RPMI7951 (cell line): ENCODE measurements around the gene CNTFR. TPM values are rescaled to one million over a fixed set of nuclear protein-coding genes. Genes with fewer than 3 reads are reported as not detected.

Source experiments
- DNase-seq: peaks from one replicate; pipeline ENCODE4 v3.0.0-alpha.2; 2012; ENCODE audit warnings: low read depth
- total RNA-seq: library from RNA; depleted of rRNA; stranded (reverse); fragments of >200 nt; shearing (Covaris generic); gene quantifications from 2 replicates; pipeline ENCODE4 v1.2.3, GENCODE V29; 2014

CNTFR gene
- total RNA-seq, 1 experiment from 2014 or later: not detected

DNA sequence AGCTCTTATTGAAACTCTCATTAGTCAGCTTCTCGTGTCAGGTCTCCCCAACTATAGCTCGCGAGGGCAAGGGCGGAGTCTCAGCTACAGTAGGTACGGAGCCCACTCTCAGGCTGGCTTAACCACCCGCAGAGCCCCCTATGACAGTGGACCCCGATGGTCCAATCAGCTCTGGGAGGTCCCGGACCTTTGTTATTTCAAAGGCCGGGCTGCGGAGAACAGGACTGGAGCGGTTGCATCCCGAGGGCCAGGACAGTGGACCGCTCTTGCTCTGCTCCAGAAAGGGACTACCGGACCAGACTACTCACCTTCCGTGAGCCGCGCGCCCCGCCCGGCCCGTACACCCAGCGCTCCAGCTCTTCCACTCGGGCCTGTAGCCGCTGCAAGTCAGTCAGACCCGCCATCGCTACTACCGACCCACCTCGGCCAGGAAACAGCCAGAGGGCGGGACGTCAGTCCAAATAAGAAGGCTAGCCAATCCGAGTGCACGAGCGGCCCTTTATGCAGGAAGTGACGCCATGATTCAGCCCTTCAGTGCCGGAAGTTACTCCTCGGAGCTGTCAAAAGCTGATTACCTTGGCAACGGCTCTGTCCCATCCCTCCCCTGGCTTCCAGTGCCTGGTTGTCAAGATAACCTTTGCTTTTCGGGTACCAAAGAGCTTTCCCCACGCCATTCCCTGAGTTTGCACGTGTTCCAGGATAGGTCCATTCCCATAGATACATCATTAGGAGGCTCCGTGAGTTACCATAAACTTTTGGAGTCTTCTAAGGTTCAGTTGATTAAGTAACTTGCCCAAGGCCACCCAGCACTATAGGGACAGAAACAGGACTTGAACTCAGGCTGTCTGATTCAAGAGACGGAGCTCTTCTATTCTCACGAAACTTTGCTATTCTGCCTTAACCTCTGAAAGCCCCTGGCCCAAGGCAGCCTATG, 30.8 kb upstream of the CNTFR start, which contains the start of gene DCTN3:
TSS of gene DCTN3 (minus strand) at position 435 of the 934 bp plus-strand sequence. CDS start at position 404, 31 bp downstream.
- peak; percentile 93 for DNase-seq

DNA sequence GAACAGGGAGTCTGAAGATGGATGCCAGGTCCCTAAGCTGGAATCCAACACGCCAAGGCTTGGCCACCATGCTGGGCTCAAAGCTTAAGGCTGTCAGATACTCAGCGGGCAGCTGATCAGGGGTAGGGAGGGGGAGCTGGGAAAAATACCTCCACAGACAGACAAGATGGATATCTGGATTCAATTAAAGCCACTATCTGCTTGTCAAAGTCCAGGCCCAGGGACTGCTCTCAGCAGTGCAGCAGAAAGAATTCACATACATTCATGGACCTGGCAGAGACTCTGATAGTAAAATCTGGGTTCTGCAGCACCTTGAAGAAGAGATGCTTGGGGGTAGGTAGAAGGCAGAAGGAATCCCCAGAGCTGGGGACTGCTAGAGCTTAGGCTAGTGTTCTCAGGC, 25.6 kb upstream of the CNTFR start:
- no peak for DNase-seq

DNA sequence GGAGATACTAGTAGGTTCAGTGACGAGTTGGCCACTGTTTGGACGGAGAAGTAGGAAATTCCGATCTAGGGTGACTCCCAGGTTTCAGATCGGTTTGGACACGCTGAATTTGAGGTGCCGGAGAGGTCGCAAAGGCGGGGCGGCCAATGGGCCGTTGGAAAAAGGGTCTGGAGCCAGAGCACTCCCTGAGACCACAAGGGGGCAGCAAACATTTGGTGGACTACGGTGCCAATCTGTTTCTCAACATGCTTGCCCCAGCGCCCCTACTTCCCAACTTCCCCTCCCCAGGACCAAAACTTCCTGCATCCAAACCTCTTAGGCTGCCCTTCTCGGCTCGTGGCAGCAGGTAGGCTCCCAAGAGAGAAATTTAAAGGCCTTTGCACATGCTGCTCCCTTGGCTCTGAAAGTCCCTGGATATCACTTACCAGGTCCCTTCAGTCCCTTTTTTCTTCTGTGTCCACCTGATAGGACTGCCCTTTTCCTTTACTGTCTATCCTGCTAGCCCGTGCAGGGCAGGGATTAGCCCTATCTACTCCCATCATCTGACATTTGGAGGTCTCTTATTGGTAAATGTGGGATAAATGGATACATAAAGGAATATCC, 23.4 kb upstream of the CNTFR start:
- peak; percentile 72 for DNase-seq

DNA sequence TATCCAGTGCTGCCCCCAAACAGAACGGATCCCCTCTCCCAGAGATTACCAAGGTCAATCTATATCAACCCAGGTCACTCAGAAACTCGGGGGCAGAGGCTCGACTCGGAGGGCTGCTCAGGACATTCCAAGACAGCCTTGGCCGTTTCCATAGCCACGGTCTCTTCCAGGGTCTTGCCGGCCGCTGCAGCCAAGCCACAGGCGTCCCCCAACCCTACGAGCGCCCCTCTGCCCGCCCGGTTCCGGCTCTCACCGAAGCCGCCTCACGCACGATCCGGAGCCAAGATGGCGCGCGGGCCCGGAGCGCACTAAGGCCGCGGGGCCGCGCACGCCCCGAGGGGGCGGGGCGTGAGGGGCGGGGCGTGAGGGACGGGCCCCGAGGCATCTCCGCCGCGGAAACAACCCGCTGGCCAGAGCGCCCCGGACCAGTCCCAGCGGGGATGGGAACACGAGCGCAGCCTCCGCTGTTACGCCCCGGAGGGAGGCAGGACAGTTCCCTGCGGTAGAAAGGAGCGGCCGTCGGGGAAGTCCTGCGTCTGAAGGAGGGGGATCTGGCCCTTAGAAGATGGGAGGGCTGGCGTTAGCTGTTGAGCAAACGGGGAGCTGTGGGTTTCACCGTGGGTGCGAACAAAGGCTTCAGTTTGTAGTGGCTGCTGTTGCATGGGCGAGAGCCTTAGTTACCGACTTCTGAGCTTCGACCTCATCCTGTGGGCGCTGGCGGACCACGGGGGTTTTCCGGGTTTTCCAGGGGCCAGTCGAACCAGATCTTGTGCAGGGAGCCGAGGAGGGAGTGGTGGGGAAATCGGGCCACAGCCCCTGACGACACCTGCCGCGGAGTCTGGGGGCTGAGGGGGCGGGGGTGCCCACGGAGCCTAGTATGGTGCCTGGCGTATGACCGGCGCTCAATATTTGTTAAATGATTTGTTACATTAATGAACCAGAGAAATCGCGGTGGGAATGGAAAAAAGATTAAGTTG, 22.6 kb upstream of the CNTFR start, which contains the start of gene RPP25L:
TSS of gene RPP25L (minus strand) at position 287 of the 977 bp plus-strand sequence. CDS start 801 bp downstream, outside the sequence.
- DNase-seq: peak; percentile 81

DNA sequence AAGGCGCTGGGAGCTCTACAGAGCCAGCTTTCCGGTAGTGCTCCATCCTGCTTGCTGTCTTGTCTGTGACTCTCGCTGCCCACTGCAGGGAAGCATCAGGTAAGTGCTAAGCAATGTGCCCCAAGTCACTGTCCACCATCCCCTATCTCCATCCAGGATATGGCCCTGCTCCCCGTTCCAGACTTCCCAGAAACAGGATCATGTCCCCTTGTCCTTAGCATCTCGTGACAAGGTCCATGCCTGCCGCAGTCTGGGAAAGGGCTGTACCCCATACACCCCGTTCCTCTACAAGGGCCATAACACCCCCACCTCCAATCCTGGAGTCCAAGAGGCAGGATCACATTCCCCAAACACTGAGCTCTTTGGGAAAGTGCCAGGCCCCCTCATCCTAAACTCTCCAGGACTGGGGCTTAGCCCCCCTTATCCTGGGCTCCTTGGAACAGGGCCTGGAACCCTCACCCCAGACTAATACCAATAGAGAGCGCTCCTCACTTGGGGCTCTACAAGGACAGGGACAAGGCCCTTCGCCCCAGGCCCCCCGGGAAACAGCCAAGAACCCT, 21.8 kb upstream of the CNTFR start:
- DNase-seq: no peak

DNA sequence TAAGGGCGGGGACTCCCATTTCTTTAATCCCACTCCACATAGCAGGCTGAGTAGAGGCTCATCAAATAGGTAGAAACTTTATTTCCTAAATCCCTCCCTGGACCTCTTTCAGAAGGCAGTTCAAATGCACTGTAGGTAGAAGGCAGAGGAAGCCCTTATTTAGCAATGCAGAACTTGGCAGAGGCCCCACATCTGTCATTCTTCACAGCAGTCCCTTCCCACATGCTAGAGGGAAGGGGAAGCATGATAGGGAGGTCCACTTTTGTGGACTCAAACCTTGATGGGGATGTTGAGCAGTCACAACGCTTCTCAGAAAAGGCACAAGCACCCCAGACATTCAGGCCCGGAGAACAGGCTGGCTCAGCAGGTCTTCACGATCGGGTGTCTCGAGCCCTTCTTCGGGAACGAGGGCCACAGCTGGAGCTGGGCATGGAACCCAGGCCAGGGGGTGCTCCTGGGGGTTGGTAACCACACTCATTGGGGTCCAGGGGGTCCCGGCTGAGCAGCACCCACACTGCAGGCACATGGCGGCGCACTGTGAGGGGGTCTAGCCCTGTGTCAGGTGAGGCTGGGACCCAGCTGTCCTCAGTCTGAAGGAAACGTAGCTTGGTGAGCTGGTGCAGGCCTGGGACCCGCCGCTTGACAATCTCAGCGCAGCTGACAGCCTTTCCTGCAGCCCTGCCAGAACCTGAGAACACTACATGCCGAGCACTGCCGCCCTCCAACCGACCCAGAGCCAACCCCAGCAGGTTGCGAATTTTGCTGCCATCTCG, 21.1 kb upstream of the CNTFR start:
- no peak for DNase-seq

DNA sequence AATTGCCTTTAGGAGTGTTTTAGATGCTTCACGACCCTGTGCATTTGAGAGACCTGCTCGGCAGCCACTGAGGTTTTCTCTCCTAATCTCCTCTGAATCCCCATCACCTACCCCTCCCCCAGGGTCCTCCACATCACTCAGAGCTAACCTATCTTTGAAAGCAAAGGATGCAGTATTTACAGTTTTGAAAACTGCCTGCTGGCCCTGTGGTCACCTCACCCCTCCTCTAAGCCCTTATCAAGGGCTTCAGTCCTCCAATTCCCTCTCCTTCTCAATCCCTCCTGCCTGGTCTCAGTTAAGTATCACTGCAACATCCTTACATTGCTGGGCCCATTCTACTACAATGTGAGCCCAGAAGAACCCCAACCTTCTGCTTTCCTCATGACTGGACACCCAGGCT, 17.8 kb upstream of the CNTFR start:
- DNase-seq: no peak

DNA sequence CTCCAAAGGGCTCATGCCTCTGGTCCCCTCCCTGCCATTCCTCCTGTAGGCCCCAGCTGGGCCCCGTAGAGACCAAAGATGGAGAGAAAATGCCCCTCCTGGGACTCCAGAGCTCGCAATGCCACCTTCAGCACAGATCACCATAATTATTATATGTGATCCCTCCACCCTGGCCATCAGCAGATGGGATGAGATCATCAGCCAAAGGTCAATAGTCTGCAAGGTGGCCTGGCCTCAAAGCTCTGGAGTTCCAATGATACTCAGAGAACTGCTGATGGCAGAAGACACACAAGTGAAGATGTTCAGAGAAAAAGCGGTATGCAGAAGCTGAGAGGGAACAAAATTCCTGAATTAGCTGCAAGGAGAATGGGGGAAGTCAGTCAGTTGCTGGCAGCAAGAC, 17.4 kb upstream of the CNTFR start:
- DNase-seq: no peak

DNA sequence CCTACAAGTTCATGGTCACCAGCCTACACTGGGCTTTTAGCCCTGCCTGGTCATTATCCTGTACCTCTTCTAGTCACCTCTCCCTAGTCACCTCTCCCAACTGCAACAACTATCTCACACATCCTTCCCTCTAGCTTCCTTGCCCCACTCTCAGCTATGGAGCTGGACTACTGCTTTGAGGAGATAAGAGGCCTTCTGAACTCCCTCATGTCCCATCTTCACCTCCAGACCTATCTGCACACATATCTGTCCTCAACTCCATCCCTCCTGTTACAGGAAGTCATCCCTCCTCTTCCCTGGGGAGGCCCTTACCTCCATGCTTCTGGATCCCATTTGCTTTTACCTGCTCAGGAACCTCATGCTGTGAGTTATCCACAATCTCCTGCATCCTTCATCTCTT, 16.7 kb upstream of the CNTFR start:
- DNase-seq: no peak

DNA sequence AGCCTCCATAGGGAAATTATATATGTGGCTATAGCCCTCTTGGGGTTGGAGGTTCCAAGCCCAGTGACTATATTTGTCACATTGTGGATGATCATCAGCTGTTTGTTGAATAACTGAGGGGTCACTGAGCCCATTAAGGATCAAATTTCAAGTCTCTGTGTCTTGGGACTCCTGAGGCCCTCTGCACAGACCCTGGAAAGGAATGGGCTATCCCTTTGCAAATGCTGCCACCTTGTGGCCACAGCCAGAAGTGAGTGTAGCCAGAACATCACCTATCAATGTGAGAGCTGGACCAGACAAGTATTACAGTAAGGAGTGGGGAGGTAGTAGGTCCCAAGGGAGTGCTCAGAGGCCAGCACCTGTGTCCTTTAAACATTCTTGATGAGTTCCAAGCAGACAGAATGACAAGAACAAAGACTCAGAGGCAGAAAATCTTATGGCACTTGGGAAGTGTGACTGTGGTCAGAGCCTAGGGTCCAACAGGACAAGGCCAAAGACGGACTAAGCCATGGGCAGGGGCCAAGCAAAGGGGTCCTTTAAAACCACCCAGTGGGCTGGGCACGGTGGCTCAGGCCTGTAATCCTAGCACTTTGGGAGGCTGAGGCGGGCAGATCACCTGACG, 14.2 kb upstream of the CNTFR start:
- peak; percentile 60 for DNase-seq

DNA sequence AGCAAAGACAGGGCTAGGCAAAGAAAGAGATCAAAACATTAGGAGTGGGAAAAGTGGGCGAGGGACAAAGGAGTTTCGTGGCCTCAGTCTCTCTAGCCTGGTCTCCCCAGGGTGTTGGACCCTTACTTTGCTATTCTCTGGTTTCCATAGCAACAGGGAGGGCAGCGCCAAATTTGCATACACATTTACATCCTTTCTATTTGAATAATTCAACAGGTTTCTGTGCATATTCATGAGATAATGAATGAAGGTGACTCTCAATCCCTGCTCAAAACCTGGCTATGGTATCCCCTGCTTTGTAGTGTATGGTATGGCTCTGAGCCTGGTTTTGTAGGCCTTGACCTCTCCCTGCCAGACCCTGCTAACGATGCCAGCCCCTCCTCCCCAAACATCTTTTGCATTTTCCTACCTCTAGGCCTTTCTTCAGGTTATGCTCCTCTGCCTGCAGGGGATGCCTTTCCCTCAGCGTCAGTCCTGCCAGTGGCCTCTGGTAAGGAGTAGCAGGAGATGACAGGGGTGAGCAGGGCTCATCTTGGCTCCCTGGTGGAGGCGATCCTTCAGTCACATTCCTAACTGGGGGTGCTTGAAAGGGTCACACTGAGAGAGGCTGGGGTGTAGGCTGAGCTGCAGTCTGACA, 12.5 kb upstream of the CNTFR start:
- no peak for DNase-seq

DNA sequence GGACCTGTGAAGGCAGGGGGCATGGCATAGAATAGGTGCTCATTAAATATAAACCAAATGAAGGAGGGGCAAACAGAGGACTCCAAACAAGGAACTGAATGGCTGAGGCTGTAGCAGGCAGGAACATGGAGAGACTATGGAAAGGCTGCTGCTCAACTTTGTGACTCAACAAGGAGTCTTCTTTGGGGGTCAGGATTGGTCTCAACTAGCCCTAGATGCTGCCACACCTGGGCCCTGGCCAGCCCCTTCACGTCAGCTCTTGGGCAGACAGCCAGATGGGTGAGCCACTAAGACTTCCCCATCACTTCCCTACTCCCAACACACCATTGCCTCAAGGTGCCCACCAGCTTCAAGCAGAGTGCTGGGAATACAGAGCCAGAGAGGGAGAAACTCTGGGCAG, 11.4 kb upstream of the CNTFR start:
- no peak for DNase-seq

DNA sequence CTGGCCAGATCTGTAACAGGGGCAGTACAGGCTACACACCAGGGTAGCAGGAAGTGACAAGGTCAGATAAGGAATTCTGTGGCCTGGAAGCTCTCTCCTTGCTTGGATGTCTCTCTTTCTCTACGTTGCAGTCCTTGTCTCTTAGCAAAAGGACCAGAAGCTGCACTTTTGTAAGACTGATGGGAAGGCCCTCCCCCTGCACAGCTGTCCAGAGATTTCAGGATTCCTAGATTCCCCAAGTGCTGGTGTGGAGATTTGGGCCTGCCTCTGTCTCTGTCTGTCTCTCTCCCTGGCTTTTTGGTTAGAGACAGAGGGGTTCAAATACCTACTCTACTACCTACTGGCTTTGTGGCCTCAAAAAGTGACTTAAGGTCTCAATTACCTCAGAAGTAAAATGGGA, 10.0 kb upstream of the CNTFR start:
- DNase-seq: no peak

DNA sequence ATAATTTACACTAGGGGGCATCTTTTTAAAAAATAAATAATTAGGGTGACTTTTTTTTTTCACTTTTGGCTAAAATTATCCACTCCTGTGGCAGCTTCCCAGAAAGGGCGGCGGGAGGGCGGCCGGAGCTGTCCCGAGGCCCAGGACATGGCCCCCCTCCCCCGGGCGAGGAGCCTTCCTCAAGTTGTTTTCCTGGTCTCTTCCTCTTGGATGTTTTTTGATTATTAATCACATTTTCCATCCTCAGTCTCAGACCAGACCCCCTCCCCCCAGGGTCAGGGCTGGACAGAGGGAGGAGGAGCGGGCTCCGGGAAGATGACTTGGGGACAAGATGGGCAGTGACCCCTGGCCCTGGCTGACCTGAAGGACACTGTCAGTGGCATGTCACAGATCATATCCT, 4.7 kb upstream of the CNTFR start:
- DNase-seq: no peak

DNA sequence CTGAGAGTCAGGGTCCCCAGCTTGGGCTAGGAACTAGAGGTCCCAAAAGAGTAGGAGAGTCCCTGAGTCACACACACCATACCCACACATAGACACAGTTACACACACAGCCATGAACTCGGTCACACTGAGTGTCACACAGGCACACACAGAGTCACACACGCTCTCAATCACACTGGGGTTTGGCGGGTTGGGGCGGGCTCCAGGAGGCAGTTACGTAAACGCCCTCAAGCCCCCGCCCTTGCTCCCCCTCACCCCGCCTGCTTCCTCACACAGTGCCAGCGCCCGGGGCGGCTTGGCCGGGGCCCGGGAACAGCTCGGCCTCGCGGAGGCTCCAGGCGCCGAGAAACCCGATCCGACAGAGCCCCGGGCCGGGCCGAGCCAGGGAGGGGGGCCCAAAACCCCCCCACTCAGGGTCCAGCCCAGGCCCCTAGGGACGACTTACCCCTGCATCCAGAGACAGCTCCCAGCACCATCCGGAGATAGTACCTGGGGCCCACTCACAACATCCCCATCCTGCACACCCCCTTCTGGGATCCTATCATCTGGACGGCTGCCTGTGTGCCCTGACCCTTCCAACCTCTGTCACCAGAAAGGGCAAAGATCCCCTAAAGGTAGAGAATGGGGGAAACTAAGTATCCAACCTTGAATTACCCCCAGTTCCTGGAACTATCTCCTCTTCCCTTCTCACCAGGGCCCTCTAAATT, 3.5 kb upstream of the CNTFR start:
- DNase-seq: peak; percentile 8

DNA sequence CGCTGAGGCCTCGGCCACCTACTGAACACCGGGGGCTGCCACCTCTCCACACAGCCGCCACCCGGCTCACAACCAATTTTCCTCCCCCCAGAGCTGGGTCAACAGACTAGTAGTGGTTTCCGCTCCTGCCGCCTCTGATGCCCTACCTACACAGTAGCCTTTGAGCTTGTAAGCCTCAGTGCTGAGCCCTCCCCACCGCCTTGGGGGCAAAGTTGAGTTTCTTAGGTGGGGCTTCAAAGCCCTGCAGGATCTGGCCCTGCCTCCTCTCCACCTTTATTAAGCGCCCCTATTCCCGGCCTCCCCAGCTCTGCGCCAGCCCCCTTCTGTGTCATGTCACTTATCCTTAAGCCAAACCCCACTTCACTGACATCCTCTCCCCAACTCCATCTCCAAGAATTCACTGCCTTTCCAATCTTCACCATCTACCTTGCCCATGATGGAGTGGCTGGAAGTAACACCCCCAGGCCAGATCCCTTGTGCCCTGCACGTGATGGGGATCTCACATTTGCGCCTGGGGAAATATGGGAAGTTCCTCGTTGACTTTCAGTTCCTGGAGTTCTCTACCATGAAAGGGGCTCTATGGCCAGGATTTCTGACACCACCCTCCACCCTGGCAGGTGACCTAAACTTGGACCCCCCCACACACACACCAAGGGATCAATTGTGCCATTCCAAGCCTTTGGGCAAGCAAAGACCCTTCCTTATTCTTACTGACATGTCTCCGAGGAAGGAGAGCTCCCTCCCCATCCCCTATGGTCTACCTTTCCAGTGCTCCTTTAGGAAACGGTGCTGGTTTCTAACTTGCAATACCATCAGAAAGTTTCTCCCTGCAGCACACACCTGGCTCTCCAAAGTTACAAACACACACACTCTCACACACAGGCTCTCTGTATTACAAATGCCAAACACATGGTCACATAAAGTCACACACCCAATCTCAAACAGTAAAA, 2.7 kb upstream of the CNTFR start:
- DNase-seq: no peak

DNA sequence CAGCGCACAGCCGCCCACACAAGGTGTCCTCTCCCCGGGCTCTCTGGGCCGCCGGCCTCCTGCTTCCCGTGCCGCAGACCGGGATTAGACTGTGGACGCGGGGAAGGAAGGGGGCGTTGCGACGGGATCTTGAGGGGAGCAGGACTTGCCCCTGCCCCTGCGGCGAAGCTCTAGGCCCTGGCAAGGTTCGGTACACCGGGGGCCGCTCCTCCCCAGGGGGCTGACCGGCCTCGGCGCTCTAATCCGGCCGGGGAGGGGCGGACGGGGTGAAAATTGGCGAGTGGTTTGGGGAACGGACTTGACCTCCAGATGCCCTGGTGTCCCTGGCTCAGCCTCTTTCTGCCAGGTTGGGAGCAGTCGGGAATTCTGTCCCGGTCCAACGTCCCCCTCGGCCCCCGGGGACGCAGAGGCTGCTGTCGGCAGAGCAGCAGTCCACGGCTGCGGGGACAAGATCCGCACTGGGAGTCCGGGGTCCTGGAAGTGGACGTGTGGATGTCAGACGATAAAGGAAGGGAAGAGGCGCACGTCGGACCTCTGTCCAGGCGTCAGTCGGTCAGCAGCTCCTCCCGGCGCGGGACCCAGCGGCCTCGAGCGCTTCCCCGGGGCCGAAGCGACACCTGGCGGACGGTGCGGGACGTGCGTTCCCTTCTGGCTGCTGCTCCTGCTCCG, 1.9 kb upstream of the CNTFR start:
- peak; percentile 56 for DNase-seq
